Memory B cell (primary cell): ENCODE data around the gene FUT4.
A peak's percentile ranks its signal among the peaks of the same experiment; 100 is the strongest.
"Not testable (repeated sequence)": the region's sequence is repeated elsewhere in the genome, so short reads cannot be mapped to it uniquely, and the experiment has no call there.

Source experiments
- ATAC-seq: fragments of 150-1000 bp; cut with Tn5 transposase; 2 replicates; pipeline ENCODE4 v1.10.0; 2021; ENCODE audit warnings: low read depth, mild to moderate bottlenecking, moderate library complexity
- DNase-seq, 2 donors: peaks; one replicate each; pipeline ENCODE4 v3.0.0; 2022; ENCODE audit warnings: low spot score in 2 of 2
- H3K27ac Mint-ChIP-seq: one replicate; pipeline ENCODE4 v1.8.0; 2022; ENCODE audit warnings: mild to moderate bottlenecking, moderate library complexity, mixed read lengths
- H3K27me3 Mint-ChIP-seq: one replicate; pipeline ENCODE4 v1.8.0; 2022; ENCODE audit warnings: mixed read lengths
- H3K36me3 Mint-ChIP-seq: one replicate; pipeline ENCODE4 v1.8.0; 2022; ENCODE audit warnings: mild to moderate bottlenecking, mixed read lengths
- H3K4me1 Mint-ChIP-seq: one replicate; pipeline ENCODE4 v1.8.0; 2022; ENCODE audit warnings: mixed read lengths
- H3K4me3 Mint-ChIP-seq: one replicate; pipeline ENCODE4 v1.8.0; 2022; ENCODE audit warnings: mild to moderate bottlenecking, moderate library complexity, mixed read lengths
- H3K9me3 Mint-ChIP-seq: one replicate; pipeline ENCODE4 v1.8.0; 2022; ENCODE audit warnings: mixed read lengths

Gene FUT4

GRCh38 chr11:94545264-94546161, 1.8 kb downstream of the FUT4 start:
- no peak for DNase-seq
- Mint-ChIP-seq H3K9me3 (no peaks in the 10 kb centered on the region), H3K27ac (no peak overlapping the region), H3K4me3 (peak overlapping the region; percentile 75), H3K4me1 (peaks cover 17% of the 10 kb centered on the region), H3K27me3 (peaks cover 2% of the 10 kb centered on the region), H3K36me3 (peaks cover 2% of the 10 kb centered on the region)
- no peak for ATAC-seq

DNA sequence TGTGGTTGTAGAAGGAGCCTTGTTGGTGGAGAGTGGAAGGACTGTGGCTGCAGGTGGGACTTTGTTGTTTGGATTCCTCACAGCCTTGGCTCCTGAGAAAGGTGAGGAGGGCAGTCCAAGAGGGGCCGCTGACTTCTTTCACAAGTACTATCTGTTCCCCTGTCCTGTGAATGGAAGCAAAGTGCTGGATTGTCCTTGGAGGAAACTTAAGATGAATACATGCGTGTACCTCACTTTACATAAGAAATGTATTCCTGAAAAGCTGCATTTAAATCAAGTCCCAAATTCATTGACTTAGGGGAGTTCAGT, 2.4 kb downstream of the FUT4 start:
- H3K9me3 Mint-ChIP-seq: no peaks in the 10 kb centered on the region

DNA sequence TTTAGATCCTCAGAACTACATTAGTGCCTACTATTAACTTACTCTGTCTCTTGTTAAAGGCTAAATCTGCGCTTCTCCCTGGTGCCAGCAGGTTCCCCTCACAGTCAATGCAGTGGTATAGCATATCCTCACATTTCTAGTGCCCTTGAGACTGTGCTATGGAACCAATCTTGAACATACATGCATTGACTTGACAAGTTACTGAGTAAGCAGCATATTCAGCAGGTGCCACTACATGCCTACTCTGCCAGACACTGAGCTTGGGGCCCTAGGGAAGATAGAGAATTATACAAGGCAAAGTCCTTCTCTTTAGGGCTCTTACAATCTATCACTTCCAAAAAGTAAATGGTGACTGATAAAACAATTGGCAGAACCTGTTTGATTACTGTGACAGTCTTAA, 3.2 kb downstream of the FUT4 start:
- Mint-ChIP-seq H3K9me3 (no peaks in the 10 kb centered on the region), H3K4me3 (no peak overlapping the region), H3K4me1 (peaks cover 18% of the 10 kb centered on the region), H3K27me3 (no peaks in the 10 kb centered on the region), H3K27ac (no peak overlapping the region), H3K36me3 (peaks cover 2% of the 10 kb centered on the region)
- no peak for ATAC-seq
- DNase-seq: no peak

More for the DNA sequence above, 2.4 kb downstream of the FUT4 start:
- H3K36me3 Mint-ChIP-seq: peaks cover 2% of the 10 kb centered on the region
- no peak overlapping the region for H3K27ac Mint-ChIP-seq
- H3K4me1 Mint-ChIP-seq: peaks cover 18% of the 10 kb centered on the region
- DNase-seq (no peak), ATAC-seq (no peak)
- H3K4me3 Mint-ChIP-seq: no peak overlapping the region
- peaks cover 2% of the 10 kb centered on the region for H3K27me3 Mint-ChIP-seq

- ATAC-seq: no peak
- Mint-ChIP-seq H3K4me3 (no peak overlapping the region), H3K4me1 (peaks cover 11% of the 10 kb centered on the region), H3K36me3 (no peaks in the 10 kb centered on the region), H3K9me3 (no peaks in the 10 kb centered on the region), H3K27me3 (no peaks in the 10 kb centered on the region), H3K27ac (no peak overlapping the region)
- DNase-seq: no peak
These were observed 5.4 kb downstream of the FUT4 start for GRCh38 chr11:94549146-94549545.

GRCh38 chr11:94550513-94550912, 6.8 kb downstream of the FUT4 start:
- no peaks in the 10 kb centered on the region for H3K9me3 Mint-ChIP-seq
- DNase-seq (no peak), ATAC-seq (no peak)
- H3K27ac Mint-ChIP-seq: no peak overlapping the region
- no peaks in the 10 kb centered on the region for H3K36me3 Mint-ChIP-seq
- H3K4me3 Mint-ChIP-seq: no peak overlapping the region
- H3K4me1 Mint-ChIP-seq: peaks cover 11% of the 10 kb centered on the region
- H3K27me3 Mint-ChIP-seq: no peaks in the 10 kb centered on the region

DNA sequence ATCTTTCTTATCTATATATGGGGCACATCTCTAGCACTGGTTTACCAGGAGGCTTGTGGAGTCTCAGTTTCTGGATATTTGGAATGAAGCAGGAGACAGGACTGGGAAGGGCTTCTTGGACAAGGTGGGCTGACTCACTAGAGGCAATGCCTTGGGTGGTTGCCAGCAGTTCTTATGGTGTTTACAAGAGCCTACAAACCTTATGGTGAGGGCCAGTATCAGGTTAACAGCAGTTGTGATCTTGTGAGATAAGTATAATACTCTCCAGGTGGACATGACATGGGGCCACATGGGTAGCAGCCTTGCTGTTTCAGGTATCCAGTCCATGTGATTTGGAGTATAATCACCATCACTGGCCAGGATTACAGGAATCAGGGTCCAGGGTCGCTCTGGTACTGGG, 10.2 kb downstream of the FUT4 start:
- Mint-ChIP-seq H3K4me1 (peaks cover 4% of the 10 kb centered on the region), H3K36me3 (no peaks in the 10 kb centered on the region), H3K4me3 (no peak overlapping the region), H3K9me3 (no peaks in the 10 kb centered on the region), H3K27me3 (no peaks in the 10 kb centered on the region), H3K27ac (no peak overlapping the region)
- DNase-seq: no peak
- no peak for ATAC-seq

DNA sequence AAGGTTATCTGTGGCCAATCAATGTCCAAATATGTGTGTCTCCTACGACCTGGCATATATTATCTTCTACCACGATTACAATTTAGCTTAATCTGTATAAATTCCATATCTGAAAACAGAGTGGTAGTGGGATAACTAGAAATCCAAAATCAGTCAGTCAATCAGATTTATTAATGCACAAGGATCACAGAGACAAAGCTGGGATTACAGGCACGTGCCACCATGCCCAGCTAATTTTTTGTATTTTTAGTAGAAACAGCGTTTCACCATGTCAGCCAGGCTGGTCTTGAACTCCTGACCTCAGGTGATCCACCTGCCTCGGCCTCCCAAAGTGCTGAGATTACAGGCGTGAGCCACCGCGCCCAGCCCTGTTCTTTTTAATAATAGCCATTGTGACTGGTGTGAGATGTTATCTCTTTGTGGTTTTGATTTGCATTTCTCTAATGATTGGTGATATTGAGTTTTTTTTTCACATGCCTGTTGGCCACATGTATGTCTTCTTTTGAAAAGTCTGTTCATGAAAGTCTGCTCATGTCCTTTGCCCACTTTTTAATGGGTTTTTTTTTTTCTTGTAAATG, 12.1 kb downstream of the FUT4 start:
- H3K9me3 Mint-ChIP-seq, H3K4me3 Mint-ChIP-seq, ATAC-seq, H3K4me1 Mint-ChIP-seq, H3K27ac Mint-ChIP-seq, H3K27me3 Mint-ChIP-seq, DNase-seq, H3K36me3 Mint-ChIP-seq: not testable (repeated sequence)

- Mint-ChIP-seq H3K4me1 (no peaks in the 10 kb centered on the region), H3K36me3 (no peaks in the 10 kb centered on the region), H3K27me3 (no peaks in the 10 kb centered on the region), H3K4me3 (no peak overlapping the region), H3K27ac (no peak overlapping the region), H3K9me3 (no peaks in the 10 kb centered on the region)
- DNase-seq (no peak), ATAC-seq (no peak)
These were observed 13.7 kb downstream of the FUT4 start for GRCh38 chr11:94557421-94557820.

GRCh38 chr11:94557992-94558391, 14.3 kb downstream of the FUT4 start:
- Mint-ChIP-seq H3K4me3 (no peak overlapping the region), H3K36me3 (no peaks in the 10 kb centered on the region), H3K27me3 (no peaks in the 10 kb centered on the region), H3K9me3 (no peaks in the 10 kb centered on the region), H3K4me1 (no peaks in the 10 kb centered on the region), H3K27ac (no peak overlapping the region)
- DNase-seq: no peak
- ATAC-seq: no peak

GRCh38 chr11:94558468-94558867, 14.7 kb downstream of the FUT4 start:
- no peaks in the 10 kb centered on the region for H3K36me3 Mint-ChIP-seq
- DNase-seq (no peak), ATAC-seq (no peak)
- H3K9me3 Mint-ChIP-seq: no peaks in the 10 kb centered on the region
- no peak overlapping the region for H3K27ac Mint-ChIP-seq
- peaks cover 2% of the 10 kb centered on the region for H3K27me3 Mint-ChIP-seq
- no peak overlapping the region for H3K4me3 Mint-ChIP-seq
- H3K4me1 Mint-ChIP-seq: no peaks in the 10 kb centered on the region

DNA sequence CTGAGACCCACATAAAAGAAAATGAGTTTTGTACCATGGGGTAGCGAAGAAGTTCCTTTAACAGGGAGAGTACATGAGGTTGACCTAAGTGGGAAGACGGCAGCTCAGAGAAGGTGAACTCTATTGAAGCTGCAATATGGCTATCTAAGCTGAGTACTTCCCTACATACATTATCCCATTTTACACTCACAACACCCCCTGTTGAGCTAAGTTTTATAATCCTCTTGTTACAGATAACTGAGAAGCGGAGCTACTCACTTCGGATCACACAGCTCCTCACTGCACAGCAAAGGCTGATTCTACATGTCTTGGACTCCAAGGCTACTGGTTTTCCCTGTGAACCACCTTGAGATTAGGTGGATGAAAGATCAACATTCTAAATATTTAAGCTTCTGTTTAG, 15.2 kb downstream of the FUT4 start:
- no peak for DNase-seq
- Mint-ChIP-seq H3K4me3 (no peak overlapping the region), H3K27ac (no peak overlapping the region), H3K27me3 (peaks cover 2% of the 10 kb centered on the region), H3K9me3 (no peaks in the 10 kb centered on the region), H3K36me3 (no peaks in the 10 kb centered on the region), H3K4me1 (no peaks in the 10 kb centered on the region)
- no peak for ATAC-seq

DNA sequence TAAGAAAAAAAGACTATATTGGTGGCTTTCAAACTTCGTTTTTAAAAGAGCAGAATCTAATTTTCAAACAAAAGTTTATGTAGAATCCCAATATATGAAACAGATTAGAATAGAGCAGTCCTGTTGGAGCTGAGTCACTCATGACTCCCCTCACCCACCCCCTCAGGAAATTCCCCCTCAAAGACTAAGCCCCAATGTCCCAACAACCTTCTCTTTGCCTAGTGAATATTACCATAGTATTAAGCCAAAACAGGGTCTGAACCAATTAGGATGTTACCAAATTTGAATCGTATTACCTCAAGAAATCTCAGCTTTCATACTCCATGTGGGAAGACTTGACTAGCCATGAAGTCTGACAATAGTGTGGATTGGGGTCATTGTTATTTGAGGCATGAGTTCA, 15.6 kb downstream of the FUT4 start:
- Mint-ChIP-seq H3K9me3 (no peaks in the 10 kb centered on the region), H3K27ac (no peak overlapping the region), H3K4me1 (no peaks in the 10 kb centered on the region), H3K36me3 (no peaks in the 10 kb centered on the region), H3K27me3 (peaks cover 2% of the 10 kb centered on the region), H3K4me3 (no peak overlapping the region)
- ATAC-seq (no peak), DNase-seq (no peak)

DNA sequence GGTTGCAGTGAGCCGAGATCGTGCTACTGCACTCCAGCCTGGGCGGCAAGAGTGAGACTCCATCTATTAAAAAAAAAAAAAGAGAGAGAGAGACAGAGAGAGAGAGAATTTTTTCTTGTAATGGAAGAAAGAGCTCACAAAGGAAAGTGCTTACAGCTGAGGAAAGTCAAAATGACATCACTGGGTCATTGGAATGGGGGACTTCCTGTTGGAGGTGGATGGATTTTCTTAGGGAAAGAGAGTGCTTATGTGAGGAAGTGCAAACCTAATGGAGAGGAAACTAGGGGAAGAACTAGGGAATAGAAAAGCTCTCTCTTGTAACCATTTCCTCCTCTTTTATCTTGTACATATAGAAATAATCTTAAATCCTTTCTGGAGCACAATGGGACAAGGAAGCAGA, 17.1 kb downstream of the FUT4 start:
- H3K4me3 Mint-ChIP-seq: no peak overlapping the region
- peaks cover 2% of the 10 kb centered on the region for H3K27me3 Mint-ChIP-seq
- DNase-seq (no peak), ATAC-seq (no peak)
- H3K4me1 Mint-ChIP-seq: no peaks in the 10 kb centered on the region
- H3K27ac Mint-ChIP-seq: no peak overlapping the region
- no peaks in the 10 kb centered on the region for H3K9me3 Mint-ChIP-seq
- H3K36me3 Mint-ChIP-seq: no peaks in the 10 kb centered on the region

DNA sequence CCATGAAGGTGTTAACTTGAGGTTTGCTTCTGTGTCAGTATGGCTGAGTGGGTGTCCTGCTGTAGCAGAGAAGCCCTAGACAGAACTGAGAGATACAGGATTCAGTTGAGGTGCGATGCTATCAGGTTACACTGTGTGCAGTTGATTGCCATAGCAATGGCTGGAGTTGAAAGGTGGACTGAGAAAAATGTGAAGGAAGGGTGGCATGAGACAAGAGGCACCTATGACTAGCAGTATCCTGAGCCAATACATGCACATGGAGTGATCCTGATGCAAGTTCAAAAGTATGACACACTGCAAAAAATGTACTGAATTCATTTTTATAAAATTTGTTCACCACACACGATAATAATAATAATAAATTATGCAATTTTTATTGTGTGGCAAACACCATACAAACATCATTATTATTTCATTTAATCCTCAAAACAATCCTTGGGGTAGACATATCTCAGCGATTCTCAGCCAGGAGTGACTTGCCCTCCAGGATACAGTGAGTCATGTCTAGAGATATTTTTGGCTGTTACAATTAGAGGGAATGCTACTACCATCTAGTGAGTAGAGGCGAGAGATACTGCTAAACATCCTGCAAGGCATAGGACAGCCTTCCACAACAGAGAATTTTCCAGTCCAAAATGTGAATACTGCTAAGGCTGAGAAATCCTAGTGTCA, 19.6 kb downstream of the FUT4 start:
- Mint-ChIP-seq H3K27ac (no peak overlapping the region), H3K27me3 (peaks cover 2% of the 10 kb centered on the region), H3K4me1 (peaks cover 2% of the 10 kb centered on the region), H3K9me3 (no peaks in the 10 kb centered on the region), H3K4me3 (no peak overlapping the region), H3K36me3 (no peaks in the 10 kb centered on the region)
- ATAC-seq (no peak), DNase-seq (no peak)
